HUES6 (cell line): ENCODE measurements around the gene RER1.

Experiments
- H3K27ac ChIP-seq: 2 replicates; pipeline ENCODE4 v1.7.0; 2013; ENCODE audit warnings: low read depth, mild to moderate bottlenecking, low read length, inconsistent platforms
- H3K27me3 ChIP-seq: 2 replicates; pipeline ENCODE4 v1.6.1; 2013; ENCODE audit warnings: low read length; ENCODE audit not compliant: control insufficient read depth, insufficient read depth
- H3K36me3 ChIP-seq: 2 replicates; pipeline ENCODE4 v1.6.1; 2013; ENCODE audit warnings: low read length; ENCODE audit not compliant: control insufficient read depth, insufficient read depth
- H3K4me1 ChIP-seq: 2 replicates; pipeline ENCODE4 v1.6.1; 2013; ENCODE audit warnings: low read length; ENCODE audit not compliant: control insufficient read depth, insufficient read depth
- H3K4me3 ChIP-seq: 2 replicates; pipeline ENCODE4 v1.5.1; 2013; ENCODE audit warnings: low read depth, low read length
- H3K9ac ChIP-seq: one replicate; pipeline ENCODE4 v1.6.1; 2013; ENCODE audit warnings: mild to moderate bottlenecking, low read length
- H3K9me3 ChIP-seq: 2 replicates; pipeline ENCODE4 v1.6.1; 2013; ENCODE audit warnings: low read depth, low read length; ENCODE audit not compliant: control insufficient read depth, insufficient read depth

RER1 gene

DNA sequence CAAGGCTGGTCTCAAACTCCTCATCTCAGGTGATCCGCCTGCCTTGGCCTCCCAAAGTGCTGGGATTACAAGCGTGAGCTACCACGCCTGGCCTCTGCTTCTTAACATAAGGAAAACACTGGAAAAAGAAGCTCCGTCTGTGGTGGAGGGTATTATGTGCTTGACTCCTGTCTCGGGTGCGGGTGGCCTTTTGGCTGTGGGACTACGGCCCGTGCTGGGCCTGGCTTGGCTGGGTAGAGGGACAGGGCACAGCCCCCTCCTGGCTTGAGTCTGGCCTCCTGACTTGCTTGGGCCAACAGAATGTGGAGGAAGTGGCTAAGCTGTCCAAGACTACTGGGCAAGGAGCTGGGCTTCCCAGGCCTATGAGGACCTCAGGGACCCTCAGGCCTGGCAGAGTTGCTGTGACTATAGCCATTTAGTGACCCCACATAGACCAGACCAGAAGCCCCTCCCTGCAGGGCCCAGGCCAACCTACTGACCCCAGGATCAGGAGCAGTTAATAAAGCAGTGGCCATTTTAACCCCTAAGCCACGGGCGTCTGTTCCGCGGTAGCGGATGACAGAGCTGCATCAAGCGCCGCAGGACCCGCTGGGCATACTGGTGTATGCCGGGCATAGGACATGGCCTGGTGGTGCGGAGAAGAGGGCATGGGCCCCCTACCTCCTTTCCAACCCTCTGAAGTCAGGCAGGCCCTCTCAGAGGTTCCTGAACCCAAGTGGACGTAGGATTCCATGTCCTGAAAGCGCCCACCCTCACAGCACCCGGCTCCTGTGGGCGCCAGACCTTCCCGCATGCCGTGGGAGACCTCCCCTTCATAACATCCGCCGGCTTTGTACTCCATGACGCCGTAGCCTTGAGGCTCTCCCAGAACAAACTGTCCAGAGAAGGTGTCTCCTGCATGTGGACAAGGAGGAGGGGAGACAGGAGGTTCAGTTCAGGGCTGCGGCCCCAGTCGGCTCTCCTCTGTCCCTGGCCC lies 4.7 kb upstream of the RER1 start:
- no peak overlapping the region for H3K4me3 ChIP-seq
- H3K4me1 ChIP-seq = no peaks in the 10 kb centered on the region
- H3K9me3 ChIP-seq = no peaks in the 10 kb centered on the region
- no peak overlapping the region for H3K27ac ChIP-seq
- no peaks in the 10 kb centered on the region for H3K27me3 ChIP-seq
- peaks cover 18% of the 10 kb centered on the region for H3K36me3 ChIP-seq
- no peak overlapping the region for H3K9ac ChIP-seq

DNA sequence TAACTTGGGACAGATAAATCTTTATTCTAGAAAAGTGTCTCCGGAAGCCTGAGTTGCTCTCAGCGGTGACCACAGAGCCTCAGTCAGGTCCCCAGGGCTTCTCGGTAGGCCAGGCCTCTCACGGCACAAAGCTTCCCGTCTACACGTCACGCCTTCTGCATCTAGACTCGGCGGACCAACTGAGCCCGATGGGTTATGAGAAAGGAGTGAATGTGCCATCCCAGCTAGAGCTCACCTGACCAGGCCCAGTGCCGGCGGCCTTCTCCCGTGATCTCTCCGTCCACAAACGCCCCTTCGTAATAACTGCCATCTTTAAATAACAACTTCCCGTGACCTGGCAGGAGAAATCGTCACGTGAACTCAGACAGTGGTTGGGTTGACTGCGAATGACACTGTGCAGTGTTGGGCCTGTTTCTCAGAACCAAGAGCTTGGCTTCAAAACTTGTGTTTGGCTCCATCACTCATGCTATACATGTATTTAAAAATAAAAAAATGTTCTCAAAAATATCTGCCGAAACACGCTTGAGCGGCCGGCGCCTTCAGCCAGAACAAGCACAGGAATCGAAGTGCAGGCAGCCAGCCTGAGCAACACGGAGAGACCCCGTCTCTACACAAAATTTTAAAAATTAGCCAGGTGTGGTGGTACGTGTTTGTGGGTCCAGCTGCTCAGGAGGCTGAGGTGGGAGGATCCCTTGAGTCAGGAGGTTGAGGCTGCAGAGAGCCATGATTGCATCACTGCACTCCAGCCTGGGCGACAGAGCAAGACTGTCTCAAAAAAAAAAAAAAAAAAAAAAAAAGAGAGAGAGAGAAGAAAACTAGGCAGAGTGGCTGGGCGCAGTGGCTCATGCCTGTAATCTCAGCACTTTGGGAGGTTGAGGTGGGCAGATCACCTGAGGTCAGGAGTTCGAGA lies 3.4 kb upstream of the RER1 start:
- no peak overlapping the region for H3K4me3 ChIP-seq
- no peaks in the 10 kb centered on the region for H3K9me3 ChIP-seq
- H3K9ac ChIP-seq = no peak overlapping the region
- H3K4me1 ChIP-seq = no peaks in the 10 kb centered on the region; the same call in 1 of the 2 replicates
- H3K27me3 ChIP-seq = no peaks in the 10 kb centered on the region
- peaks cover 19% of the 10 kb centered on the region for H3K36me3 ChIP-seq
- no peak overlapping the region for H3K27ac ChIP-seq

DNA sequence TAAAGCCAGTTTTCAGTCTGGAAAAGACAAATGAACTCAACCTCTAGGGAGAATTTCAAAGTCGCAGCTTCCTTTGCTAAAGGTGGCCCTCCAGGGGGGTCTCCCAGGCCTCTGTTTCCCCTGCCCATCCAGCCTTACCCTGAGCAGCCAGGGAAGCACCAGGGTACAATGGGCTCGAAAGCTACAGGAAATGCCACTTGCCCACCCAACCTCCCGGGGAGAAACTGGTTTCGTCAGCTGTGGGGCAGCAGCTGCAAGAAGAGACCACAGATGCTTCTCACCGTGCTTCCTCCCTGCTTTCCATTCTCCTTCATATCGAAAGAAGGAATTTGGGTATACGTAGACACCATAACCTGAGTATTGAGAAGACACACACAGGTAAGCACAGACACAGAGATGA lies 2.0 kb upstream of the RER1 start:
- Histone ChIP-seq H3K9ac (no peak overlapping the region), H3K27me3 (no peaks in the 10 kb centered on the region), H3K9me3 (no peaks in the 10 kb centered on the region), H3K36me3 (peaks cover 33% of the 10 kb centered on the region), H3K4me3 (no peak overlapping the region), H3K4me1 (no peaks in the 10 kb centered on the region; the same call in 1 of the 2 replicates), H3K27ac (no peak overlapping the region)

DNA sequence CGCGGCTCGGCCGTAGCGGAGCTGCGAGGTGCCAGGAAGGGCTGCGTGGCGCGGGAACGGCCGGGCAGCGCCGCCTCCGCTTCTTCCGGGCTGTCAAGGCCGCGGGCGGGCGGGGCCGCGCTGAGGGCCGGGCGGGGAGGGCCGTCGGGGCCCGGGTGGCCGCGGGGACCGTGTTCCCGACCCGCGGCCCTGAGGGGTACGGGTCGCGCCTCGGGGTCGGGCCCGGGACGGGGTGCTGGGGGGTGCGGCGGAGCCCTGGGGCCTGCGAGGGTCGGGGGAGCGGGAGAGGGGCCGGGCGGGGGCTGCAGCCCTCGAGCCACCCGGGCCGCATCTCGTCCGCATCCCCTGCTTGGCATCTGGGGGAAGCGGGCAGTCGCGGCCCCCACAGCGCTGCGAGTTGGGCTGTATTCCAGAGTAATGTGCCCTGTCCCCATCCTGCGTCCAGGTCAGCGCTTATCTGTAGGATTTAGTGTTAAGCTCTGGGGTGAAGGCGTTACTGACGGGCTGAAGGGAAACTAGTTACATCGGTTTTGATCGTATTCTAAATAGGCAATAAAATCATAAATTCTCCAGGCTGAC lies 379 bp downstream of the RER1 start:
- peaks cover 54% of the 10 kb centered on the region for H3K36me3 ChIP-seq
- H3K4me1 ChIP-seq = no peaks in the 10 kb centered on the region; the same call in 1 of the 2 replicates
- H3K4me3 ChIP-seq = peak overlapping the region; percentile 89
- no peaks in the 10 kb centered on the region for H3K27me3 ChIP-seq
- no peak overlapping the region for H3K27ac ChIP-seq
- peak overlapping the region; percentile 84 for H3K9ac ChIP-seq
- H3K9me3 ChIP-seq = no peaks in the 10 kb centered on the region

DNA sequence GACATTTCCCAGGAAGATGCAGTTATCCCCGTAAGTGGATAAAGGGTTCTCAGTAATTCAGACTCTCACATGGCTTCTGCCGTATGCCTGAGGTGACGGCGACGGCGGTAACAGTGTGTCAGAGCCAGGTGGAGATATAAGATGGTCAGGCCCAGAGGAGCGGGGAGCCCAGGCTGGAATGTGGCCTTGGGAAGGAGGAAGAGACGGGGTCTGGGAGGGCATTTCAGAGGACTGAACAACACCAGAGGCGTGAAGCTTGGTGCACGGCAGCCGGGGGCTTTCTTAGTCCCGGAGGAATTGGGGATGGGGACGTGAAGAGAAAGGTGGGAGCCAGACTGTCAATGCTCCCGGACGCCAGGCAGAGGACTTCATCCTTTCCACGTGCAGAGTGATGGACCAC lies 1.0 kb downstream of the RER1 start:
- no peaks in the 10 kb centered on the region for H3K9me3 ChIP-seq
- H3K27me3 ChIP-seq = no peaks in the 10 kb centered on the region
- H3K4me1 ChIP-seq = no peaks in the 10 kb centered on the region; the same call in 1 of the 2 replicates
- peak overlapping the region; percentile 84 for H3K9ac ChIP-seq
- H3K4me3 ChIP-seq = peak overlapping the region; percentile 89
- H3K36me3 ChIP-seq = peaks cover 54% of the 10 kb centered on the region
- H3K27ac ChIP-seq = no peak overlapping the region

DNA sequence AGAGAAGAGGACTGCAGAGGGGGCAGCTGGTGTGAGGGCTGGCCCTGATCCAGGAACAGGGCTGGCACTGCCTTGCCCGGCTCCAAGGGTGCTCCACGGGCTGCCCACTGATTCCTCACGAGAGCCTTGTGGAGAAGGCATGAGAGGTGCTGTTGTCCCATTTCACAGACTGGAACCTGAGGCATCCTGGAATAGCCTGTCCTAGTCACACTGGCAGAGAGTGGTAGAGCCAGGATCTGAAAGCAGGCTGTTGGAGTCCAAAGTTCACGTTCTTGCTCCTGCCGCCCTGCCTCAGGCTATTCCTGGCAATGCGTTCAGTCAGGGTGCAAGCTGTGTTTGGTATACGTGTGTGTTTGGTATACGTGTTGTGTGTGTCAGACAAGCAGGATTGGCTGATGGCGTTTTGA lies 1.8 kb downstream of the RER1 start:
- H3K36me3 ChIP-seq = peaks cover 56% of the 10 kb centered on the region
- H3K9me3 ChIP-seq = no peaks in the 10 kb centered on the region
- H3K4me3 ChIP-seq = no peak overlapping the region
- no peak overlapping the region for H3K27ac ChIP-seq
- no peaks in the 10 kb centered on the region for H3K27me3 ChIP-seq
- H3K4me1 ChIP-seq = no peaks in the 10 kb centered on the region; the same call in 1 of the 2 replicates
- H3K9ac ChIP-seq = no peak overlapping the region

DNA sequence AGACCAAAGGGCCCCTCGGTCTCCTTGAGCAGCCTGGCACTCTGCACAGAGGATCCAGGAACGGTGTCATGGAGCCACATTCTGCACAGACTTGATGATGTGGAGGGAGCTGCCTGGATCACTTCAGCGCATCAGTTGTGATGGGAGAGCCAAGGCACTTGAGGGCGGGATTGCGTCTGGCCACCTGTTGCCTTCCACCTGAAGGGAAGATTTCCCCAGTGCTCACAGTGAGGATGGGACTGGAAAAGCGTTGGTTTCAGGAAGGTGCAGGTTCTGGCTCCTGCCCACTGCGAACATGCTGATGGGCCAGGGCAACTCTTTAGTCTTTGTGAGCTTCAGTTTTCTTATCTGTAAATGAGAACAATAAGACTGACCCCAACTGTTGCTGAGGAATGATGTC lies 2.6 kb downstream of the RER1 start:
- Histone ChIP-seq H3K36me3 (peaks cover 63% of the 10 kb centered on the region), H3K27me3 (no peaks in the 10 kb centered on the region), H3K27ac (no peak overlapping the region), H3K4me3 (no peak overlapping the region), H3K4me1 (no peaks in the 10 kb centered on the region; the same call in 1 of the 2 replicates), H3K9me3 (no peaks in the 10 kb centered on the region), H3K9ac (no peak overlapping the region)

DNA sequence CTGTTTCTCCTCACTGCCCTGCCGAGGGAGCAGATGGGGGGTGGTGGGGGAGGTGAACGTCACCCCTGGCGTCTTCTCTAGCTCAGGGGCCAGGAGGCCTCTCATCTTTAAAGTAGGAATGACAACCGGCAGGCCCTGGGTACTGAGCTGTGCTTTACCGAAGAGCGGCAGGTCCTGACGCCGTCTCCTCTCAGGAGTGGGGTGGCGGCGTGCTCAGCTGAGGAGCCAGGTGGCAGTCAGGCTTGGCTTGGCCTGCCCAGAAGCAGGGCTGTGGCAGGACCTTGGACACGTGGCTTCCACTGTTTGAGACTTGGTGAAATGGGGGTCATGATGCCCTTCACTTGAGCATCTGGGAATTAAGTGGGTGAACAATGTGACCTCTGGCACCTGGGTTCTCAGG lies 3.1 kb downstream of the RER1 start:
- no peaks in the 10 kb centered on the region for H3K27me3 ChIP-seq
- no peak overlapping the region for H3K27ac ChIP-seq
- no peak overlapping the region for H3K4me3 ChIP-seq
- H3K4me1 ChIP-seq = no peaks in the 10 kb centered on the region; the same call in 1 of the 2 replicates
- no peaks in the 10 kb centered on the region for H3K9me3 ChIP-seq
- no peak overlapping the region for H3K9ac ChIP-seq
- H3K36me3 ChIP-seq = peaks cover 67% of the 10 kb centered on the region

DNA sequence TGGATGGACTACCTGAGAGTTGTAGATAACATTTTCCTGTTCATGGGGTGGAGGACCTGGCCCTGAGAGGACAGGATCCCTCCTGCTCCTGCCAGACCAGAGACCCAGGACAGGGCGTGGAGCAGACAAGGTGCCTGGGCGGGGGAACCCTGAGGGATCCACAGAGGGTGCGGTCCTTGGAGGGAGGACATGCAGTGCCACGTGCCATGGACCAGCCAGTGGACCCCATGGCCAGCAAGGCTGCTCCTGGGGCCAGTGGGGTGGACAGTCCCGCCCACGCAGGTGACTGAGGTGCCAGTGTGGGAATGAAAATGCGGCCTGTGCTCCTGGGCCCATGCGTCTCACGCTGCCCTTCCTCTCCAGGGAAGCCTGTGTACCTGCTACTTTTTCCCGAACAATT lies 3.6 kb downstream of the RER1 start:
- H3K4me1 ChIP-seq = no peaks in the 10 kb centered on the region; the same call in 1 of the 2 replicates
- H3K36me3 ChIP-seq = peaks cover 67% of the 10 kb centered on the region
- H3K9me3 ChIP-seq = no peaks in the 10 kb centered on the region
- no peak overlapping the region for H3K27ac ChIP-seq
- no peaks in the 10 kb centered on the region for H3K27me3 ChIP-seq
- no peak overlapping the region for H3K9ac ChIP-seq
- H3K4me3 ChIP-seq = no peak overlapping the region

DNA sequence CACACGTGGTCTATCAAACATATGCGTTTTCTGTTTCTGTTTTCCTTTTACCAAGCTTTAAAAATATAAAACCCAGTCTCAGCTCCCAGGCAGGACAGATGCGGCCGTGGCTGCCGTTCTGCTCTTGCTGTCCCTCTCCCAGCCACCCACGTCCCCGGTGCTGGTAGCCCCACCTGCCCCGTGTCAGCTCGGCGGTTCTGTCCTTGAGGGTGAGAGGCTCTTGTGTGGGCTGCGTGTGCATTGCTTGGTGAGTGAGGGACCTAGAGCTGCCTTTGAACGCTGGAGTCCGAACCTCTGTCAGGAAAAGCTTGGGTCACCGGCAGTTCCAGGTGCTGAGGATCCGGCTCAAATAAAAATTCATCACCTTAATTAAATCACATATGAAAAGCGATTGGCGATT lies 4.4 kb downstream of the RER1 start:
- Histone ChIP-seq H3K9me3 (no peaks in the 10 kb centered on the region), H3K36me3 (peaks cover 75% of the 10 kb centered on the region), H3K27ac (no peak overlapping the region), H3K4me1 (no peaks in the 10 kb centered on the region; the same call in 1 of the 2 replicates), H3K4me3 (no peak overlapping the region), H3K9ac (no peak overlapping the region), H3K27me3 (no peaks in the 10 kb centered on the region)
